DMS 273 (cell line): Measurements from ENCODE around the gene LARGE1.

Experiments
- DNase-seq: peaks from one replicate; lab custom pipeline; 2025; ENCODE audit not compliant: unreplicated experiment; lab: John Stamatoyannopoulos, UW

LARGE1 gene

GRCh38 chr22:33529424-33530113, 390.7 kb downstream of the LARGE1 start:
- DNase-seq, result no peak

GRCh38 chr22:33528183-33528582, 392.1 kb downstream of the LARGE1 start:
- DNase-seq, result no peak

- no peak for DNase-seq
Observed at GRCh38 chr22:33526434-33527107, 393.7 kb downstream of the LARGE1 start.

GRCh38 chr22:33524511-33525260, 395.6 kb downstream of the LARGE1 start:
- peak; percentile 5 for DNase-seq

GRCh38 chr22:33521879-33522665, 398.2 kb downstream of the LARGE1 start:
- no peak for DNase-seq

GRCh38 chr22:33520904-33521780, 399.1 kb downstream of the LARGE1 start:
- no peak for DNase-seq

GRCh38 chr22:33519974-33520903, 400.0 kb downstream of the LARGE1 start:
- DNase-seq, result no peak

GRCh38 chr22:33519071-33519973, 401.0 kb downstream of the LARGE1 start:
- peak; percentile 68 for DNase-seq

- DNase-seq, result no peak
Observed at GRCh38 chr22:33518405-33518804, 401.9 kb downstream of the LARGE1 start.

- no peak for DNase-seq
Observed at GRCh38 chr22:33515795-33516194, 404.5 kb downstream of the LARGE1 start.

- no peak for DNase-seq
Observed at GRCh38 chr22:33513388-33514338, 406.6 kb downstream of the LARGE1 start.

GRCh38 chr22:33512908-33513307, 407.4 kb downstream of the LARGE1 start:
- DNase-seq, result no peak

- no peak for DNase-seq
Observed at GRCh38 chr22:33510429-33510904, 409.8 kb downstream of the LARGE1 start.

GRCh38 chr22:33504941-33505625, 415.2 kb downstream of the LARGE1 start:
- DNase-seq, result no peak

- no peak for DNase-seq
Observed at GRCh38 chr22:33496112-33496511, 424.2 kb downstream of the LARGE1 start.

- no peak for DNase-seq
Observed at GRCh38 chr22:33493476-33494205, 426.6 kb downstream of the LARGE1 start.
